ENCODE measurements around the gene ADGRD1. TPM values are rescaled to one million over a fixed set of nuclear protein-coding genes. Genes with fewer than 3 reads are reported as not detected.

ADGRD1 gene
- total RNA-seq, 2 donors from 2014 or later: 21.3 to 37.0 TPM

DNA sequence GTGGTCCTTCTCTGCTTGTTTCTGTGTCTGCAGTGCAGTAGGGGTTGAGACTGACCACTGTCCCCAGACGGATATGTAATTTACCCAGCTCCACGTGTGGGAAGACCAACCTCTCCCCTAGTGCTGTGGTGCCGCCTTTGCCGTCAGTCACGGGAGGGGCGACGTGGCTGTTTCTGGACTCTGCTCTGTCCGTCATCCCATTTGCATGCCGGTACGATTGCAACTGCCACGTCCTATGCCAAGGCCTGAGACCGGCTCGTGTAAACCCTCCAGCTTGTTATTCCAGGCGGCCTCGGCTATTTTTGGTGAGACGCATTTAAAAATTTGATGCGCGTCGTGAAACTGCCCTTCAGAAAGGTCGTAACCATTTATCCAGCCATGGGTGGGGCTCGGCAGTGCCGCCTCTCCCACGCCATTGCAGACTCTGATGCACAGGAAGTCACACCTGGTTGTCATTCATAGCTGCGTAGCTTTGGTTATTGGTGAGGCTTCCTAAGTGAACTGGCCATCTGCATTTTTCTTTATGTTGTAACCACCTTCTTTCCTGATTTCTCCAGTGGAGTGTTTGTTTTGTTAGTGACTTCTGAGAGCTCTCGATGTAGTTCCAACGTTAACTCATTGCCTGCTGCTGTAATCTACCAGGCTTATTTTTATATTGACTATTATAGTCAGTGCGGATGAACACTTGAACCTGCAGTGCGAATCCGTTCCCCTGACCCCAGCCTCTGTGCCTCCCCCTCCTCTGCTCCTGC, 75.1 kb downstream of the ADGRD1 start:
- H3K36me3 ChIP-seq: no peaks in the 10 kb centered on the region
- DNase-seq (ENCODE audit: low spot score) (no peak), ATAC-seq (ENCODE audit: insufficient number of reproducible peaks, low FRiP score, low read depth) (no peak)
- no peaks in the 10 kb centered on the region for H3K9me3 ChIP-seq
- TF ChIP-seq, protein P1, sequence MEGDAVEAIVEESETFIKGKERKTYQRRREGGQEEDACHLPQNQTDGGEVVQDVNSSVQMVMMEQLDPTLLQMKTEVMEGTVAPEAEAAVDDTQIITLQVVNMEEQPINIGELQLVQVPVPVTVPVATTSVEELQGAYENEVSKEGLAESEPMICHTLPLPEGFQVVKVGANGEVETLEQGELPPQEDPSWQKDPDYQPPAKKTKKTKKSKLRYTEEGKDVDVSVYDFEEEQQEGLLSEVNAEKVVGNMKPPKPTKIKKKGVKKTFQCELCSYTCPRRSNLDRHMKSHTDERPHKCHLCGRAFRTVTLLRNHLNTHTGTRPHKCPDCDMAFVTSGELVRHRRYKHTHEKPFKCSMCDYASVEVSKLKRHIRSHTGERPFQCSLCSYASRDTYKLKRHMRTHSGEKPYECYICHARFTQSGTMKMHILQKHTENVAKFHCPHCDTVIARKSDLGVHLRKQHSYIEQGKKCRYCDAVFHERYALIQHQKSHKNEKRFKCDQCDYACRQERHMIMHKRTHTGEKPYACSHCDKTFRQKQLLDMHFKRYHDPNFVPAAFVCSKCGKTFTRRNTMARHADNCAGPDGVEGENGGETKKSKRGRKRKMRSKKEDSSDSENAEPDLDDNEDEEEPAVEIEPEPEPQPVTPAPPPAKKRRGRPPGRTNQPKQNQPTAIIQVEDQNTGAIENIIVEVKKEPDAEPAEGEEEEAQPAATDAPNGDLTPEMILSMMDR (IDR thresholded peaks at IDR 0.05): no peak
- H3K4me1 ChIP-seq (ENCODE audit: control insufficient read depth in 1 of 2, low read depth in 2 of 2): no peaks in the 10 kb centered on the region
- no peak overlapping the region for H3K4me3 ChIP-seq
- no peaks in the 10 kb centered on the region for H3K27me3 ChIP-seq (replicated peaks; ENCODE audit: insufficient read depth)
- no peak overlapping the region for H3K27ac ChIP-seq

DNA sequence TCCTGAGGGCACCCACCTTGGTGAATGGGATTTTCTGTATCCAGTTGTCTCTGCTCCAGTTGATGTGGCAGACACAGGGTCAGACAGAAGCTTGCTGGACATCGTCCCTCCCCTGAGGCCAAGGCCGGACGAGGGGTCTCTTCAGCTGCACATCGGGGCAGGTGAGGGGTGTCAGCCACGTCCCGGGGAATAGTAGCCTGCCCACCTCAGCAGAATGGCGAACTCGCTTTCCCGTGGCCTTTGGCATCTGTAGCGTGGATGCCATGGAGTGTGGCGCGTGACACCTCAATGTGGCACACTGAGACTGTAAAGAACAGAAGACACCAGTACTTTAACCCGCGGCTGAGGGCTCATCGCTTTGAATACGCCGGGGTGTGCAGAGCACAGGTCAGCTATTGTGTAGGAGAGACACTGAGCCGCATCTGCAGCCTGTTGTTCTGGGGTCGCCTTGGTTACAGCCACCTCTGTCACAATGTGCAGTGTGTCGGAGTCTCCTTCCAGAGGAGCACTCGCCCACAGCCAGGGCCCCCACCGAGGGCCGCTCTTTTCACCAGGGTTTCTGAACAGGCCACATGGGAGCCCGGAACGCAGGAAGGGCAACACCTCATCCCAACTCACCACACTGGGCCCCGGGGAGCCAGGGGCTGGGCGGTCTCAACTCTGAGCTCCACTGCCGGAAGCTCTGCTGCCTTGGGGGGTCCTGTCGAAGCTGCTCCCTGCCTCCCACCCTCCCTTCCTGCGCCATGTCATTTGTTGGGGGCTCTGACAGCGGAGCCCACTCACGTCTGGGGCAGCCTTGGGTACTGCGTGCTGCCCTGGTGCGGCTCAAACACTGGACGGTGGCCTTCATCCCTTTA, 77.0 kb downstream of the ADGRD1 start:
- H3K27ac ChIP-seq: no peak overlapping the region
- no peak overlapping the region for H3K4me3 ChIP-seq
- H3K36me3 ChIP-seq: no peaks in the 10 kb centered on the region
- DNase-seq (ENCODE audit: low spot score) (no peak), ATAC-seq (ENCODE audit: insufficient number of reproducible peaks, low FRiP score, low read depth) (no peak)
- no peaks in the 10 kb centered on the region for H3K27me3 ChIP-seq (replicated peaks; ENCODE audit: insufficient read depth)
- TF ChIP-seq, protein P1 (IDR thresholded peaks at IDR 0.05): no peak
- no peaks in the 10 kb centered on the region for H3K9me3 ChIP-seq
- H3K4me1 ChIP-seq (ENCODE audit: control insufficient read depth in 1 of 2, low read depth in 2 of 2): no peaks in the 10 kb centered on the region

DNA sequence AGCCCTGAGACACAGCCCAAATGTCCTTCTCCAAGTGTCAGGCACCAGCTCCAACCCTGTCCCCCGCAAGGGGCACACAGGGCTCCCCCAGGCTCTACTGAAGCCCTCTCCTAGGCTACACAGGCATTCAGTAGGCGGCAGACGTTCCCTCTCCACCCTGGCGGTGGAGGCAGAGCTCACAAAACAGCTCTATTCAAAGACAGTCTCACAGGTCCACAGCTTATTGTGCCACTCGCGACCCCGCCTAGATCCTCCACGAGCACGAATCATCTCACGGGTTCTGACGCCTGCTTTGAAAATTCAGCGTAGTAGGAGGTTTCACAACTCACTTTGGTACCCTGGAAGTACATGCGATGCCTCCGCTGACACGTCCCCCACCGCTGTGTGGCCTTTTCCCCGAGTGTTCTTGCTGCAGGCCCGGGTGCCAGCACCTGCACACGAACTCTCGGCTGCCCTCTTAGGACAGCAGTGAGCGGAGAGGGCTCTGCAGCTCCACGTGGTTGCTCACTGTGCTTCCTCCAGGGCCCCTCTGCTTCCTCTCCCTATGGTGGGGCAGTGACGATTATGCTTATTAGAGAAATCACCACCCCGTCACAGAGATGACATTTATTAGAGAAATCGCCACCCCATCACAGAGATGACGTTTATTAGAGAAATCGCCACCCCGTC, 78.5 kb downstream of the ADGRD1 start:
- Histone ChIP-seq H3K9me3 (no peaks in the 10 kb centered on the region), H3K27ac (no peak overlapping the region), H3K4me3 (no peak overlapping the region), H3K4me1 (ENCODE audit: control insufficient read depth in 1 of 2, low read depth in 2 of 2) (no peaks in the 10 kb centered on the region), H3K36me3 (no peaks in the 10 kb centered on the region), H3K27me3 (replicated peaks; ENCODE audit: insufficient read depth) (no peaks in the 10 kb centered on the region)
- ATAC-seq (ENCODE audit: insufficient number of reproducible peaks, low FRiP score, low read depth) (no peak), DNase-seq (ENCODE audit: low spot score) (no peak)
- TF ChIP-seq, protein P1 (IDR thresholded peaks at IDR 0.05): no peak

DNA sequence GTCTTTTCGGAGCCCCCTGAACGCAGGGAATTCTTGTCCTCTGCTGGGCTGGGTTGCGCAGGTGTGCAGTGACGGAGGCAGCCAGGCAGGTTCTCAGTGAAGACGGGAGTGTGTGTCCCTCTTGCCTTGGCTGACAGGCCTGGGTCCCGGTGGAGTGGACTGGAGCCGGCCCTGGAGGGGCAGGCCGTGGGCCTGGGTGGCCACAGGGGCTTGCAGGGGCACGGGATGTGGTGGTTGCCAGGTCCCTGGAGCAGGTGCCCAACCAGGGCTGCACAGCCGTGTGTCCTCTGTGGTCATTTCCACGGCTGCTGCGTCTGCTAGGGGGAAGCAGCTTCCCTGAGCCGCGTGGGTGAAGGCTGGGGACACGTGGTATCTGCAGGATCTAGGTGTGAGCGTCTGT, 79.8 kb downstream of the ADGRD1 start:
- H3K27me3 ChIP-seq (replicated peaks; ENCODE audit: insufficient read depth): no peaks in the 10 kb centered on the region
- ATAC-seq (ENCODE audit: insufficient number of reproducible peaks, low FRiP score, low read depth) (no peak), DNase-seq (ENCODE audit: low spot score) (no peak)
- no peaks in the 10 kb centered on the region for H3K36me3 ChIP-seq
- H3K4me3 ChIP-seq: no peak overlapping the region
- no peaks in the 10 kb centered on the region for H3K4me1 ChIP-seq (ENCODE audit: control insufficient read depth in 1 of 2, low read depth in 2 of 2)
- H3K9me3 ChIP-seq: no peaks in the 10 kb centered on the region
- no peak overlapping the region for H3K27ac ChIP-seq
- TF ChIP-seq, protein P1 (IDR thresholded peaks at IDR 0.05): no peak
